Astrocyte (in vitro differentiated cells and primary cell): Measurements from ENCODE around the gene RNF157. TPM values are rescaled to one million over a fixed set of nuclear protein-coding genes. Genes with fewer than 3 reads are reported as not detected.
"Not testable (repeated sequence)": the region's sequence is repeated elsewhere in the genome, so short reads cannot be mapped to it uniquely, and the experiment has no call there.

Experiments
- DNase-seq: peaks from one replicate; pipeline ENCODE4 v3.0.0-alpha.2; 2010; ENCODE audit warnings: low read depth
- FAIRE-seq: peaks from 2 replicates; lab custom pipeline; 2011; peaks lifted over from hg19 to GRCh38; lab: Jason Lieb, UNC
- H2AFZ ChIP-seq: 2 replicates; pipeline ENCODE4 v1.6.0; 2012; ENCODE audit warnings: low read depth, low read length, inconsistent platforms
- H3K27ac ChIP-seq: 2 replicates; pipeline ENCODE4 v1.5.1; 2011; ENCODE audit warnings: low read depth, low read length, inconsistent platforms
- H3K27me3 ChIP-seq: 2 replicates; pipeline ENCODE4 v1.6.0; 2011; ENCODE audit warnings: low read length, inconsistent platforms; ENCODE audit not compliant: insufficient read depth
- H3K36me3 ChIP-seq: 2 replicates; pipeline ENCODE4 v1.5.1; 2011; ENCODE audit warnings: low read length, inconsistent platforms; ENCODE audit not compliant: insufficient read depth
- H3K4me1 ChIP-seq: 2 replicates; pipeline ENCODE4 v1.5.1; 2011; ENCODE audit warnings: low read length, inconsistent platforms; ENCODE audit not compliant: insufficient read depth
- H3K4me2 ChIP-seq: 2 replicates; pipeline ENCODE4 v1.6.0; 2012; ENCODE audit warnings: low read length, inconsistent platforms
- H3K4me3 ChIP-seq: 2 replicates; pipeline ENCODE4 v1.5.1; 2011; ENCODE audit warnings: low read depth, mild to moderate bottlenecking, low read length, inconsistent platforms; ENCODE audit not compliant: insufficient read depth
- H3K79me2 ChIP-seq: 2 replicates; pipeline ENCODE4 v1.6.0; 2012; ENCODE audit warnings: mild to moderate bottlenecking, low read length, inconsistent platforms; ENCODE audit not compliant: insufficient read depth
- H3K9ac ChIP-seq: 2 replicates; pipeline ENCODE4 v1.6.0; 2012; ENCODE audit warnings: mild to moderate bottlenecking, low read length, inconsistent platforms
- H3K9me3 ChIP-seq: 2 replicates; pipeline ENCODE4 v1.5.1; 2012; ENCODE audit warnings: low read depth, mild to moderate bottlenecking, low read length, inconsistent platforms; ENCODE audit not compliant: insufficient read depth
- H4K20me1 ChIP-seq: 2 replicates; pipeline ENCODE4 v1.6.0; 2012; ENCODE audit warnings: low read length, inconsistent platforms; ENCODE audit not compliant: insufficient read depth
- H3K27ac Mint-ChIP-seq: one replicate; pipeline ENCODE4 v1.8.0; 2021; ENCODE audit warnings: mild to moderate bottlenecking, mixed read lengths; ENCODE audit not compliant: unreplicated experiment
- H3K27me3 Mint-ChIP-seq: one replicate; pipeline ENCODE4 v1.8.0; 2021; ENCODE audit warnings: low read depth, mixed read lengths; ENCODE audit not compliant: unreplicated experiment
- H3K36me3 Mint-ChIP-seq: one replicate; pipeline ENCODE4 v1.8.0; 2021; ENCODE audit warnings: low read depth, mixed read lengths; ENCODE audit not compliant: unreplicated experiment
- H3K4me1 Mint-ChIP-seq: one replicate; pipeline ENCODE4 v1.8.0; 2021; ENCODE audit warnings: low read depth, mixed read lengths; ENCODE audit not compliant: unreplicated experiment
- H3K4me3 Mint-ChIP-seq: one replicate; pipeline ENCODE4 v1.8.0; 2021; ENCODE audit warnings: mild to moderate bottlenecking, moderate library complexity, mixed read lengths; ENCODE audit not compliant: unreplicated experiment
- H3K9me3 Mint-ChIP-seq: one replicate; pipeline ENCODE4 v1.8.0; 2021; ENCODE audit warnings: mild to moderate bottlenecking, mixed read lengths; ENCODE audit not compliant: unreplicated experiment
- CTCF ChIP-seq: IDR thresholded peaks from 2 replicates; pipeline ENCODE4 v1.5.1; 2011; ENCODE audit warnings: low read depth, mild to moderate bottlenecking, inconsistent platforms, low read length, moderate library complexity; ENCODE audit not compliant: insufficient read depth
- EZH2 ChIP-seq: IDR thresholded peaks from 2 replicates; pipeline ENCODE4 v1.6.1; 2012; ENCODE audit warnings: mild to moderate bottlenecking, low read length, inconsistent platforms; ENCODE audit not compliant: insufficient read depth
- total RNA-seq: library from RNA; stranded (reverse); gene quantifications from 2 replicates; pipeline ENCODE4 v1.2.1, GENCODE V29; 2021

The RNF157 gene
- total RNA-seq, 1 donor from 2014 or later = 1.4 TPM

GRCh38 chr17:76270127-76270592 lies 29.9 kb upstream of the RNF157 start:
- no peaks in the 10 kb centered on the region for H3K27me3 Mint-ChIP-seq
- H3K4me1 ChIP-seq = peaks cover 8% of the 10 kb centered on the region
- peaks cover 4% of the 10 kb centered on the region for H3K36me3 ChIP-seq
- H2AFZ ChIP-seq = no peak overlapping the region
- no peaks in the 10 kb centered on the region for H3K27me3 ChIP-seq
- no peak overlapping the region for H3K4me3 Mint-ChIP-seq
- no peak overlapping the region for H3K4me2 ChIP-seq
- H4K20me1 ChIP-seq = peaks cover 13% of the 10 kb centered on the region
- no peaks in the 10 kb centered on the region for H3K9me3 ChIP-seq
- H3K36me3 Mint-ChIP-seq = no peaks in the 10 kb centered on the region
- no peaks in the 10 kb centered on the region for H3K9me3 Mint-ChIP-seq
- no peak overlapping the region for H3K27ac ChIP-seq
- H3K4me1 Mint-ChIP-seq = peaks cover 14% of the 10 kb centered on the region
- H3K4me3 ChIP-seq = no peak overlapping the region
- no peak for TF ChIP-seq EZH2
- FAIRE-seq = no peak
- peaks cover 44% of the 10 kb centered on the region for H3K79me2 ChIP-seq
- H3K9ac ChIP-seq = no peak overlapping the region
- no peak for DNase-seq
- H3K27ac Mint-ChIP-seq = no peak overlapping the region

GRCh38 chr17:76268991-76269981 lies 29.0 kb upstream of the RNF157 start:
- no peak overlapping the region for H3K27ac Mint-ChIP-seq
- H2AFZ ChIP-seq = no peak overlapping the region
- H3K4me1 ChIP-seq = peaks cover 12% of the 10 kb centered on the region
- no peak overlapping the region for H3K4me2 ChIP-seq
- H3K27me3 Mint-ChIP-seq = no peaks in the 10 kb centered on the region
- no peak overlapping the region for H3K27ac ChIP-seq
- peaks cover 4% of the 10 kb centered on the region for H3K36me3 ChIP-seq
- H3K9me3 Mint-ChIP-seq = no peaks in the 10 kb centered on the region
- no peak for DNase-seq
- no peaks in the 10 kb centered on the region for H3K36me3 Mint-ChIP-seq
- H3K79me2 ChIP-seq = peaks cover 44% of the 10 kb centered on the region
- H3K4me3 ChIP-seq = no peak overlapping the region
- no peak overlapping the region for H3K9ac ChIP-seq
- H4K20me1 ChIP-seq = peaks cover 13% of the 10 kb centered on the region
- no peaks in the 10 kb centered on the region for H3K27me3 ChIP-seq
- H3K4me1 Mint-ChIP-seq = peaks cover 18% of the 10 kb centered on the region
- TF ChIP-seq CTCF (no peak), EZH2 (no peak)
- no peak overlapping the region for H3K4me3 Mint-ChIP-seq
- no peaks in the 10 kb centered on the region for H3K9me3 ChIP-seq
- no peak for FAIRE-seq

- Histone ChIP-seq H4K20me1 (peaks cover 13% of the 10 kb centered on the region), H2AFZ (no peak overlapping the region), H3K4me3 (no peak overlapping the region), H3K9ac (peak overlapping the region; percentile 39), H3K4me2 (peak overlapping the region; percentile 83), H3K27ac (peak overlapping the region; percentile 52), H3K36me3 (peaks cover 4% of the 10 kb centered on the region), H3K9me3 (no peaks in the 10 kb centered on the region), H3K79me2 (peaks cover 44% of the 10 kb centered on the region), H3K4me1 (peaks cover 13% of the 10 kb centered on the region), H3K27me3 (no peaks in the 10 kb centered on the region)
- TF ChIP-seq CTCF = no peak
- no peak for TF ChIP-seq EZH2
- H3K36me3 Mint-ChIP-seq = no peaks in the 10 kb centered on the region
- peak; percentile 51 for DNase-seq
- FAIRE-seq = no peak
- no peaks in the 10 kb centered on the region for H3K27me3 Mint-ChIP-seq
- no peaks in the 10 kb centered on the region for H3K9me3 Mint-ChIP-seq
- peak overlapping the region; percentile 75 for H3K4me3 Mint-ChIP-seq
- peak overlapping the region; percentile 58 for H3K27ac Mint-ChIP-seq
- H3K4me1 Mint-ChIP-seq = peaks cover 19% of the 10 kb centered on the region
Measured at GRCh38 chr17:76268015-76268749, 27.9 kb upstream of the RNF157 start.

GRCh38 chr17:76267581-76268001 lies 27.3 kb upstream of the RNF157 start:
- H3K9me3 ChIP-seq, H3K27me3 Mint-ChIP-seq, H3K36me3 Mint-ChIP-seq, FAIRE-seq, H3K27ac Mint-ChIP-seq, H3K9me3 Mint-ChIP-seq, H3K36me3 ChIP-seq, H3K27me3 ChIP-seq, H3K4me3 ChIP-seq, H2AFZ ChIP-seq, DNase-seq: not testable (repeated sequence)
- Mint-ChIP-seq H3K4me3 (peak overlapping the region; percentile 75), H3K4me1 (peaks cover 25% of the 10 kb centered on the region)
- peak overlapping the region; percentile 39 for H3K9ac ChIP-seq
- H4K20me1 ChIP-seq = peaks cover 13% of the 10 kb centered on the region
- H3K4me2 ChIP-seq = peak overlapping the region; percentile 83
- H3K79me2 ChIP-seq = peaks cover 44% of the 10 kb centered on the region
- peaks cover 19% of the 10 kb centered on the region for H3K4me1 ChIP-seq
- H3K27ac ChIP-seq = peak overlapping the region; percentile 52
